HL-60 (cell line): ENCODE measurements around the gene MRPL39.

Source experiments
- CTCF ChIP-seq: IDR thresholded peaks from one replicate; pipeline ENCODE4 v1.5.1; 2011; ENCODE audit warnings: low read length, control low read depth, inconsistent platforms; ENCODE audit not compliant: insufficient read depth
- TF ChIP-seq, protein P1 (sequence below): IDR thresholded peaks from 2 replicates; pipeline ENCODE4 v1.6.1; 2012; ENCODE audit warnings: low read depth; ENCODE audit not compliant: insufficient replicate concordance

- no peak for TF ChIP-seq CTCF
- TF ChIP-seq, protein P1, sequence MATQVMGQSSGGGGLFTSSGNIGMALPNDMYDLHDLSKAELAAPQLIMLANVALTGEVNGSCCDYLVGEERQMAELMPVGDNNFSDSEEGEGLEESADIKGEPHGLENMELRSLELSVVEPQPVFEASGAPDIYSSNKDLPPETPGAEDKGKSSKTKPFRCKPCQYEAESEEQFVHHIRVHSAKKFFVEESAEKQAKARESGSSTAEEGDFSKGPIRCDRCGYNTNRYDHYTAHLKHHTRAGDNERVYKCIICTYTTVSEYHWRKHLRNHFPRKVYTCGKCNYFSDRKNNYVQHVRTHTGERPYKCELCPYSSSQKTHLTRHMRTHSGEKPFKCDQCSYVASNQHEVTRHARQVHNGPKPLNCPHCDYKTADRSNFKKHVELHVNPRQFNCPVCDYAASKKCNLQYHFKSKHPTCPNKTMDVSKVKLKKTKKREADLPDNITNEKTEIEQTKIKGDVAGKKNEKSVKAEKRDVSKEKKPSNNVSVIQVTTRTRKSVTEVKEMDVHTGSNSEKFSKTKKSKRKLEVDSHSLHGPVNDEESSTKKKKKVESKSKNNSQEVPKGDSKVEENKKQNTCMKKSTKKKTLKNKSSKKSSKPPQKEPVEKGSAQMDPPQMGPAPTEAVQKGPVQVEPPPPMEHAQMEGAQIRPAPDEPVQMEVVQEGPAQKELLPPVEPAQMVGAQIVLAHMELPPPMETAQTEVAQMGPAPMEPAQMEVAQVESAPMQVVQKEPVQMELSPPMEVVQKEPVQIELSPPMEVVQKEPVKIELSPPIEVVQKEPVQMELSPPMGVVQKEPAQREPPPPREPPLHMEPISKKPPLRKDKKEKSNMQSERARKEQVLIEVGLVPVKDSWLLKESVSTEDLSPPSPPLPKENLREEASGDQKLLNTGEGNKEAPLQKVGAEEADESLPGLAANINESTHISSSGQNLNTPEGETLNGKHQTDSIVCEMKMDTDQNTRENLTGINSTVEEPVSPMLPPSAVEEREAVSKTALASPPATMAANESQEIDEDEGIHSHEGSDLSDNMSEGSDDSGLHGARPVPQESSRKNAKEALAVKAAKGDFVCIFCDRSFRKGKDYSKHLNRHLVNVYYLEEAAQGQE: no peak
Observed at GRCh38 chr21:25565272-25566211, 41.7 kb downstream of the MRPL39 start.
